Astrocyte (in vitro differentiated cells and primary cell): ENCODE measurements around the gene ZP1. TPM values are rescaled to one million over a fixed set of nuclear protein-coding genes. Genes with fewer than 3 reads are reported as not detected.

Experiments
- DNase-seq: peaks from one replicate; pipeline ENCODE4 v3.0.0-alpha.2; 2010; ENCODE audit warnings: low read depth
- FAIRE-seq: peaks from 2 replicates; lab custom pipeline; 2011; peaks lifted over from hg19 to GRCh38; lab: Jason Lieb, UNC
- H2AFZ ChIP-seq: 2 replicates; pipeline ENCODE4 v1.6.0; 2012; ENCODE audit warnings: low read depth, low read length, inconsistent platforms
- H3K27ac ChIP-seq: 2 replicates; pipeline ENCODE4 v1.5.1; 2011; ENCODE audit warnings: low read depth, low read length, inconsistent platforms
- H3K27me3 ChIP-seq: 2 replicates; pipeline ENCODE4 v1.6.0; 2011; ENCODE audit warnings: low read length, inconsistent platforms; ENCODE audit not compliant: insufficient read depth
- H3K36me3 ChIP-seq: 2 replicates; pipeline ENCODE4 v1.5.1; 2011; ENCODE audit warnings: low read length, inconsistent platforms; ENCODE audit not compliant: insufficient read depth
- H3K4me1 ChIP-seq: 2 replicates; pipeline ENCODE4 v1.5.1; 2011; ENCODE audit warnings: low read length, inconsistent platforms; ENCODE audit not compliant: insufficient read depth
- H3K4me2 ChIP-seq: 2 replicates; pipeline ENCODE4 v1.6.0; 2012; ENCODE audit warnings: low read length, inconsistent platforms
- H3K4me3 ChIP-seq: 2 replicates; pipeline ENCODE4 v1.5.1; 2011; ENCODE audit warnings: low read depth, mild to moderate bottlenecking, low read length, inconsistent platforms; ENCODE audit not compliant: insufficient read depth
- H3K79me2 ChIP-seq: 2 replicates; pipeline ENCODE4 v1.6.0; 2012; ENCODE audit warnings: mild to moderate bottlenecking, low read length, inconsistent platforms; ENCODE audit not compliant: insufficient read depth
- H3K9ac ChIP-seq: 2 replicates; pipeline ENCODE4 v1.6.0; 2012; ENCODE audit warnings: mild to moderate bottlenecking, low read length, inconsistent platforms
- H3K9me3 ChIP-seq: 2 replicates; pipeline ENCODE4 v1.5.1; 2012; ENCODE audit warnings: low read depth, mild to moderate bottlenecking, low read length, inconsistent platforms; ENCODE audit not compliant: insufficient read depth
- H4K20me1 ChIP-seq: 2 replicates; pipeline ENCODE4 v1.6.0; 2012; ENCODE audit warnings: low read length, inconsistent platforms; ENCODE audit not compliant: insufficient read depth
- H3K27ac Mint-ChIP-seq: one replicate; pipeline ENCODE4 v1.8.0; 2021; ENCODE audit warnings: mild to moderate bottlenecking, mixed read lengths; ENCODE audit not compliant: unreplicated experiment
- H3K27me3 Mint-ChIP-seq: one replicate; pipeline ENCODE4 v1.8.0; 2021; ENCODE audit warnings: low read depth, mixed read lengths; ENCODE audit not compliant: unreplicated experiment
- H3K36me3 Mint-ChIP-seq: one replicate; pipeline ENCODE4 v1.8.0; 2021; ENCODE audit warnings: low read depth, mixed read lengths; ENCODE audit not compliant: unreplicated experiment
- H3K4me1 Mint-ChIP-seq: one replicate; pipeline ENCODE4 v1.8.0; 2021; ENCODE audit warnings: low read depth, mixed read lengths; ENCODE audit not compliant: unreplicated experiment
- H3K4me3 Mint-ChIP-seq: one replicate; pipeline ENCODE4 v1.8.0; 2021; ENCODE audit warnings: mild to moderate bottlenecking, moderate library complexity, mixed read lengths; ENCODE audit not compliant: unreplicated experiment
- H3K9me3 Mint-ChIP-seq: one replicate; pipeline ENCODE4 v1.8.0; 2021; ENCODE audit warnings: mild to moderate bottlenecking, mixed read lengths; ENCODE audit not compliant: unreplicated experiment
- CTCF ChIP-seq: IDR thresholded peaks from 2 replicates; pipeline ENCODE4 v1.5.1; 2011; ENCODE audit warnings: low read depth, mild to moderate bottlenecking, inconsistent platforms, low read length, moderate library complexity; ENCODE audit not compliant: insufficient read depth
- EZH2 ChIP-seq: IDR thresholded peaks from 2 replicates; pipeline ENCODE4 v1.6.1; 2012; ENCODE audit warnings: mild to moderate bottlenecking, low read length, inconsistent platforms; ENCODE audit not compliant: insufficient read depth
- total RNA-seq: library from RNA; stranded (reverse); gene quantifications from 2 replicates; pipeline ENCODE4 v1.2.1, GENCODE V29; 2021

Gene ZP1
- total RNA-seq, 1 donor from 2014 or later = not detected

GRCh38 chr11:60878245-60879101 lies 11.1 kb downstream of the ZP1 start:
- no peaks in the 10 kb centered on the region for H3K9me3 Mint-ChIP-seq
- H3K4me3 Mint-ChIP-seq = no peak overlapping the region
- DNase-seq (no peak), FAIRE-seq (no peak)
- H3K4me2 ChIP-seq = no peak overlapping the region
- no peaks in the 10 kb centered on the region for H3K27me3 ChIP-seq
- no peak overlapping the region for H3K9ac ChIP-seq
- H3K36me3 ChIP-seq = no peaks in the 10 kb centered on the region
- no peaks in the 10 kb centered on the region for H3K36me3 Mint-ChIP-seq
- no peak overlapping the region for H3K27ac ChIP-seq
- no peak overlapping the region for H3K4me3 ChIP-seq
- H2AFZ ChIP-seq = no peak overlapping the region
- H3K9me3 ChIP-seq = no peaks in the 10 kb centered on the region
- H3K27ac Mint-ChIP-seq = no peak overlapping the region
- TF ChIP-seq EZH2 = no peak
- no peaks in the 10 kb centered on the region for H4K20me1 ChIP-seq
- no peaks in the 10 kb centered on the region for H3K27me3 Mint-ChIP-seq
- peaks cover 3% of the 10 kb centered on the region for H3K4me1 ChIP-seq
- no peaks in the 10 kb centered on the region for H3K4me1 Mint-ChIP-seq
- no peaks in the 10 kb centered on the region for H3K79me2 ChIP-seq

GRCh38 chr11:60879104-60879503 lies 11.8 kb downstream of the ZP1 start:
- no peaks in the 10 kb centered on the region for H3K9me3 Mint-ChIP-seq
- FAIRE-seq (no peak), DNase-seq (no peak)

More at GRCh38 chr11:60879104-60879503, 11.8 kb downstream of the ZP1 start:
- no peak overlapping the region for H3K4me3 ChIP-seq
- H3K79me2 ChIP-seq = no peaks in the 10 kb centered on the region
- Mint-ChIP-seq H3K27me3 (no peaks in the 10 kb centered on the region), H3K4me1 (no peaks in the 10 kb centered on the region), H3K27ac (no peak overlapping the region), H3K4me3 (no peak overlapping the region), H3K36me3 (no peaks in the 10 kb centered on the region)
- no peaks in the 10 kb centered on the region for H3K4me1 ChIP-seq
- H2AFZ ChIP-seq = no peak overlapping the region
- no peak overlapping the region for H3K27ac ChIP-seq
- H3K36me3 ChIP-seq = no peaks in the 10 kb centered on the region
- H3K4me2 ChIP-seq = no peak overlapping the region
- no peaks in the 10 kb centered on the region for H3K9me3 ChIP-seq
- no peak overlapping the region for H3K9ac ChIP-seq
- TF ChIP-seq CTCF = no peak
- TF ChIP-seq EZH2 = no peak
- H4K20me1 ChIP-seq = no peaks in the 10 kb centered on the region
- H3K27me3 ChIP-seq = no peaks in the 10 kb centered on the region
